KMS-11 (cell line): ENCODE measurements around the gene ATP5PD.

ENCODE experiments used
- H2AFZ ChIP-seq: fragments of 200-600 bp; sonication (generic); 2 replicates; pipeline ENCODE4 v1.6.1; 2016; ENCODE audit warnings: antibody characterized with exemption, mixed run types, low read depth
- H3K27ac ChIP-seq: fragments of 200-600 bp; sonication (generic); 2 replicates; pipeline ENCODE4 v1.6.1; 2016; ENCODE audit warnings: mild to moderate bottlenecking, mixed run types
- H3K27me3 ChIP-seq: fragments of 200-600 bp; sonication (generic); 2 replicates; pipeline ENCODE4 v1.6.1; 2017; ENCODE audit warnings: mild to moderate bottlenecking, low read depth, mixed run types, moderate library complexity; ENCODE audit not compliant: insufficient read depth
- H3K36me3 ChIP-seq: fragments of 200-600 bp; sonication (generic); 2 replicates; pipeline ENCODE4 v1.6.1; 2017; ENCODE audit warnings: mild to moderate bottlenecking, mixed run types; ENCODE audit not compliant: insufficient read depth
- H3K4me1 ChIP-seq: fragments of 200-600 bp; sonication (generic); 2 replicates; pipeline ENCODE4 v1.6.1; 2016; ENCODE audit warnings: mild to moderate bottlenecking, low read depth, mixed run types; ENCODE audit not compliant: poor library complexity, severe bottlenecking
- H3K4me2 ChIP-seq: fragments of 200-600 bp; sonication (generic); 2 replicates; pipeline ENCODE4 v1.7.0; 2016; ENCODE audit warnings: mild to moderate bottlenecking, mixed run types
- H3K4me3 ChIP-seq: fragments of 200-600 bp; sonication (generic); IDR thresholded peaks from 2 replicates; pipeline ENCODE4 v1.6.1; 2017; ENCODE audit warnings: low read depth, low read length, mixed read lengths; ENCODE audit not compliant: insufficient read depth
- H3K79me2 ChIP-seq: fragments of 200-600 bp; sonication (generic); 2 replicates; pipeline ENCODE4 v1.6.1; 2016; ENCODE audit warnings: low read depth, mixed run types; ENCODE audit not compliant: insufficient read depth
- H3K9ac ChIP-seq: fragments of 200-600 bp; sonication (generic); 2 replicates; pipeline ENCODE4 v1.6.1; 2016; ENCODE audit warnings: mild to moderate bottlenecking, mixed run types
- H4K20me1 ChIP-seq: fragments of 200-600 bp; sonication (generic); 2 replicates; pipeline ENCODE4 v1.6.1; 2016; ENCODE audit warnings: mild to moderate bottlenecking, mixed run types; ENCODE audit not compliant: insufficient read depth
- CTCF ChIP-seq: fragments of 200-600 bp; sonication (generic); conservative IDR thresholded peaks from 2 replicates; pipeline ENCODE4 v1.6.1; 2017; ENCODE audit warnings: low read depth, mild to moderate bottlenecking, antibody characterized with exemption, low read length, moderate library complexity, mixed read lengths

The ATP5PD gene

DNA sequence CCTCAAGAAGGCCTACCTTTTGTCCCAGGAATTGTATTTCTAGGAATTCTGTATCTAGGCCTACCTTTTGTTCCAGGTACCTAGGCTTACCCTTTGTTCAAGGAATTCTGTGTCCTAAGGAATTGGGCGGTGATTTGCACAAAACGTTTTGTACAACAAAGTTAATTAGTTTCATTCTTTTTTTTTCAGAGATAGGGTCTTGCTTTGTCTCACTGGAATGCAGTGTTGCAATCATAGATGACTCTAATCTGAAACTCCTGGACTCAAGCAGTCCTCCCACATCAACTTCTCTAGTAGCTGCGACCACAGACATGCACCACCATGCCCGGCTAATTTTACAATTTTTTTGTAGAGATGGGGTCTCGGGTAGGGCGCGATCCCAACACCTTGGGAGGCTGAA, 52.3 kb downstream of the ATP5PD start:
- no peaks in the 10 kb centered on the region for H3K79me2 ChIP-seq
- H3K27me3 ChIP-seq = no peaks in the 10 kb centered on the region
- no peak overlapping the region for H3K27ac ChIP-seq
- H3K36me3 ChIP-seq = no peaks in the 10 kb centered on the region
- H3K4me3 ChIP-seq = no peak overlapping the region
- no peaks in the 10 kb centered on the region for H4K20me1 ChIP-seq
- H2AFZ ChIP-seq = no peak overlapping the region
- no peak overlapping the region for H3K4me2 ChIP-seq
- TF ChIP-seq CTCF = no peak
- H3K9ac ChIP-seq = no peak overlapping the region
- no peaks in the 10 kb centered on the region for H3K4me1 ChIP-seq

- peaks cover 6% of the 10 kb centered on the region for H3K27me3 ChIP-seq
- H3K36me3 ChIP-seq = no peaks in the 10 kb centered on the region
- no peak overlapping the region for H3K4me2 ChIP-seq
- no peak overlapping the region for H3K9ac ChIP-seq
- no peak for TF ChIP-seq CTCF
- H3K79me2 ChIP-seq = no peaks in the 10 kb centered on the region
- no peak overlapping the region for H3K27ac ChIP-seq
- H3K4me1 ChIP-seq = peaks cover 5% of the 10 kb centered on the region
- H4K20me1 ChIP-seq = no peaks in the 10 kb centered on the region
- no peak overlapping the region for H2AFZ ChIP-seq
- no peak overlapping the region for H3K4me3 ChIP-seq
Measured at GRCh38 chr17:74992223-74992622, 54.5 kb downstream of the ATP5PD start.

- Histone ChIP-seq H3K4me3 (no peak overlapping the region), H3K4me2 (no peak overlapping the region), H2AFZ (no peak overlapping the region), H4K20me1 (no peaks in the 10 kb centered on the region), H3K79me2 (no peaks in the 10 kb centered on the region), H3K9ac (no peak overlapping the region), H3K27me3 (peaks cover 6% of the 10 kb centered on the region), H3K36me3 (no peaks in the 10 kb centered on the region), H3K27ac (no peak overlapping the region), H3K4me1 (peaks cover 20% of the 10 kb centered on the region)
- TF ChIP-seq CTCF = no peak
Measured at GRCh38 chr17:74990581-74991105, 56.1 kb downstream of the ATP5PD start.
